ENCODE results near the gene LRP10. TPM values are rescaled to one million over a fixed set of nuclear protein-coding genes. Genes with fewer than 3 reads are reported as not detected.

Gene LRP10
- total RNA-seq, 1 donor from 2014 or later: 52.3 TPM

- Mint-ChIP-seq H3K4me3 (no peak overlapping the region), H3K36me3 (peaks cover 8% of the 10 kb centered on the region), H3K27me3 (no peaks in the 10 kb centered on the region), H3K27ac (no peak overlapping the region), H3K9me3 (no peaks in the 10 kb centered on the region), H3K4me1 (ENCODE audit: unreplicated experiment) (peaks cover 19% of the 10 kb centered on the region)
- no peak for TF ChIP-seq CTCF (conservative IDR thresholded peaks at IDR 0.05)
- no peak for DNase-seq (ENCODE audit: extremely low spot score, unreplicated experiment)
Measured at GRCh38 chr14:22845821-22846625, 25.5 kb upstream of the LRP10 start.

- no peak for DNase-seq (ENCODE audit: extremely low spot score, unreplicated experiment)
- no peak overlapping the region for H3K4me3 Mint-ChIP-seq
- peaks cover 19% of the 10 kb centered on the region for H3K4me1 Mint-ChIP-seq (ENCODE audit: unreplicated experiment)
- TF ChIP-seq CTCF (conservative IDR thresholded peaks at IDR 0.05): no peak
- H3K27ac Mint-ChIP-seq: no peak overlapping the region
- no peaks in the 10 kb centered on the region for H3K27me3 Mint-ChIP-seq
- peaks cover 3% of the 10 kb centered on the region for H3K36me3 Mint-ChIP-seq
- no peaks in the 10 kb centered on the region for H3K9me3 Mint-ChIP-seq
Measured at GRCh38 chr14:22846811-22847307, 24.7 kb upstream of the LRP10 start.

- Mint-ChIP-seq H3K4me1 (ENCODE audit: unreplicated experiment) (peaks cover 21% of the 10 kb centered on the region), H3K4me3 (peak overlapping the region; percentile 73), H3K27me3 (no peaks in the 10 kb centered on the region), H3K36me3 (peaks cover 3% of the 10 kb centered on the region), H3K9me3 (no peaks in the 10 kb centered on the region), H3K27ac (peak overlapping the region; percentile 84)
- TF ChIP-seq CTCF (conservative IDR thresholded peaks at IDR 0.05): no peak
- no peak for DNase-seq (ENCODE audit: extremely low spot score, unreplicated experiment)
Measured at GRCh38 chr14:22847661-22848341, 23.7 kb upstream of the LRP10 start.

- Mint-ChIP-seq H3K36me3 (peaks cover under 1% of the 10 kb centered on the region), H3K27me3 (no peaks in the 10 kb centered on the region), H3K27ac (peak overlapping the region; percentile 84), H3K4me1 (ENCODE audit: unreplicated experiment) (peaks cover 27% of the 10 kb centered on the region), H3K9me3 (no peaks in the 10 kb centered on the region), H3K4me3 (peak overlapping the region; percentile 73)
- TF ChIP-seq CTCF (conservative IDR thresholded peaks at IDR 0.05): no peak
- DNase-seq (ENCODE audit: extremely low spot score, unreplicated experiment): no peak
Measured at GRCh38 chr14:22848351-22849164, 23.0 kb upstream of the LRP10 start.

- peaks cover 27% of the 10 kb centered on the region for H3K4me1 Mint-ChIP-seq (ENCODE audit: unreplicated experiment)
- H3K4me3 Mint-ChIP-seq: no peak overlapping the region
- H3K27me3 Mint-ChIP-seq: no peaks in the 10 kb centered on the region
- H3K9me3 Mint-ChIP-seq: no peaks in the 10 kb centered on the region
- peak overlapping the region; percentile 84 for H3K27ac Mint-ChIP-seq
- H3K36me3 Mint-ChIP-seq: no peaks in the 10 kb centered on the region
- no peak for TF ChIP-seq CTCF (conservative IDR thresholded peaks at IDR 0.05)
- DNase-seq (ENCODE audit: extremely low spot score, unreplicated experiment): no peak
Measured at GRCh38 chr14:22849212-22849819, 22.2 kb upstream of the LRP10 start.
